HepG2 (cell line): ENCODE measurements around the gene LMOD1. TPM values are rescaled to one million over a fixed set of nuclear protein-coding genes. Genes with fewer than 3 reads are reported as not detected.
A peak's percentile ranks its signal among the peaks of the same experiment; 100 is the strongest.

Experiments
- ATAC-seq: fragments of 200-7000 bp; cut with Tn5 transposase; 3 replicates; pipeline ENCODE4 v1.9.1; 2020; ENCODE audit warnings: mild to moderate bottlenecking, moderate library complexity
- BruUV-seq: library from RNA; stranded (reverse); fragments of 400-500 nt; replicated peaks from 2 replicates; lab custom pipeline; 2021; lab: Mats Ljungman, UMichigan
- CTCF ChIA-PET: fragments of 300-600 bp; formaldehyde crosslinking; extraction: SDS; loops from one replicate; lab custom pipeline; 2021; ENCODE audit warnings: low total read pairs, inconsistent platforms, low intra/inter-chr PET ratio; lab: Yijun Ruan, JAX
- POLR2A ChIA-PET: fragments of 350-600 bp; sonication (Branson Sonifier 250); formaldehyde crosslinking; loops from one replicate; lab custom pipeline; 2020; ENCODE audit warnings: antibody characterized with exemption, inconsistent platforms; lab: Yijun Ruan, JAX
- DNase-seq: peaks from one replicate; pipeline ENCODE4 v3.0.0-alpha.2; 2015; ENCODE audit warnings: low spot score
- FAIRE-seq: peaks from 3 replicates; lab custom pipeline; 2011; peaks lifted over from hg19 to GRCh38; lab: Jason Lieb, UNC
- H2AFZ ChIP-seq: one replicate; pipeline ENCODE4 v1.6.1; 2011; ENCODE audit warnings: low read length, inconsistent platforms
- H3K27ac ChIP-seq: fragments of 300-600 bp; 3 replicates; pipeline ENCODE4 v1.8.0; 2011; ENCODE audit warnings: mixed run types, mild to moderate bottlenecking, mixed read lengths, low read length, inconsistent platforms; ENCODE audit not compliant: insufficient read depth; ENCODE audit errors: extremely low read length
- H3K27me3 ChIP-seq, 2 experiments: fragments of 200-600 bp in 1 of 2; 2 replicates in 1 of 2; 3 replicates in 1 of 2; pipeline versions ENCODE4 v1.6.0 to v1.8.0; 2011; ENCODE audit warnings: low read length in 2 of 2, mild to moderate bottlenecking in 2 of 2, moderate library complexity in 2 of 2, inconsistent platforms in 1 of 2; ENCODE audit not compliant: insufficient read depth in 2 of 2, control insufficient read depth in 1 of 2
- H3K36me3 ChIP-seq, 2 experiments: fragments of 200-600 bp in 1 of 2; replicated peaks in 1 of 2; 2 replicates in 1 of 2; 3 replicates in 1 of 2; pipeline versions ENCODE4 v1.5.1 to v1.8.0; 2011; ENCODE audit warnings: low read length in 2 of 2, inconsistent platforms in 1 of 2; ENCODE audit not compliant: insufficient read depth in 2 of 2, control insufficient read depth in 1 of 2
- H3K4me1 ChIP-seq: 2 replicates; pipeline ENCODE4 v1.5.1; 2012; ENCODE audit warnings: low read length, inconsistent platforms; ENCODE audit not compliant: insufficient read depth
- H3K4me2 ChIP-seq: 2 replicates; pipeline ENCODE4 v1.6.0; 2011; ENCODE audit warnings: low read depth, low read length, inconsistent platforms
- H3K4me3 ChIP-seq, 3 experiments: fragments of 200-600 bp in 1 of 3; sonication (generic), shearing (Covaris generic) in 1 of 3; replicated peaks in 1 of 3; 2 replicates each; pipeline ENCODE4 v1.5.1; 2011 to 2016; ENCODE audit warnings: low read length in 3 of 3, inconsistent platforms in 2 of 3, low read depth in 2 of 3, mild to moderate bottlenecking in 2 of 3, control low read depth in 1 of 3, mixed read lengths in 1 of 3; ENCODE audit not compliant: insufficient read depth in 1 of 3
- H3K79me2 ChIP-seq: one replicate; pipeline ENCODE4 v1.6.1; 2011; ENCODE audit warnings: low read length, inconsistent platforms; ENCODE audit not compliant: insufficient read depth
- H3K9ac ChIP-seq: 2 replicates; pipeline ENCODE4 v1.6.0; 2011; ENCODE audit warnings: mild to moderate bottlenecking, low read depth, low read length, inconsistent platforms; ENCODE audit not compliant: insufficient read depth
- H3K9me3 ChIP-seq: 2 replicates; pipeline ENCODE4 v1.5.1; 2012; ENCODE audit warnings: mild to moderate bottlenecking, low read length
- H4K20me1 ChIP-seq: 2 replicates; pipeline ENCODE4 v1.6.0; 2011; ENCODE audit warnings: inconsistent platforms, mild to moderate bottlenecking, low read length, moderate library complexity; ENCODE audit not compliant: insufficient read depth
- ARID4A ChIP-seq: sonication (generic); formaldehyde crosslinking; IDR thresholded peaks from 2 replicates; pipeline ENCODE4 v1.5.0; 2020; ENCODE audit warnings: mild to moderate bottlenecking, missing genetic modification reagents, borderline replicate concordance
- ARNTL ChIP-seq: sonication (generic); formaldehyde crosslinking; IDR thresholded peaks from 2 replicates; pipeline ENCODE4 v1.4.0; 2020; ENCODE audit warnings: mild to moderate bottlenecking, missing genetic modification reagents
- ETS1 ChIP-seq: sonication (generic); formaldehyde crosslinking; IDR thresholded peaks from 2 replicates; pipeline ENCODE4 v1.4.0; 2020; ENCODE audit warnings: missing genetic modification reagents
- FIP1L1 ChIP-seq: fragments of 200-400 bp; formaldehyde crosslinking; IDR thresholded peaks from 2 replicates; pipeline ENCODE4 v1.6.1; 2018; ENCODE audit warnings: low read depth, mild to moderate bottlenecking, low read length, moderate library complexity, borderline replicate concordance; ENCODE audit not compliant: insufficient read depth
- SP4 ChIP-seq: sonication (generic); formaldehyde crosslinking; IDR thresholded peaks from 2 replicates; pipeline ENCODE4 v1.8.1; 2023; ENCODE audit warnings: mild to moderate bottlenecking, missing genetic modification reagents
- ZFP1 ChIP-seq: IDR thresholded peaks from 2 replicates; pipeline ENCODE4 v1.6.1; 2016
- ZFP91 ChIP-seq: sonication (generic); formaldehyde crosslinking; IDR thresholded peaks from 2 replicates; pipeline ENCODE4 v1.9.0; 2022; ENCODE audit warnings: missing genetic modification reagents, mild to moderate bottlenecking, borderline replicate concordance
- ZNF3 ChIP-seq: IDR thresholded peaks from 2 replicates; pipeline ENCODE4 v1.7.0; 2017; ENCODE audit warnings: inconsistent platforms
- WGBS: methylation state at CpG from one replicate; pipeline ENCODE4 v1.1.6; 2017; ENCODE audit warnings: low lambda C conversion rate; 5-methylcytosine and 5-hydroxymethylcytosine counted together
- in situ Hi-C: cut with HindIII; loops from 2 replicates; pipeline ENCODE4 v1.10.0; 2017; ENCODE audit warnings: low pct_unique_long_range_greater_than_20kb; ENCODE audit not compliant: extremely low pct_ligation_motif_present
- intact Hi-C: fragments of 100-400 bp; cut with micrococcal nuclease; formaldehyde crosslinking; loops from one replicate; pipeline ENCODE4 v1.10.0; 2022; ENCODE audit not compliant: unreplicated experiment
- polyA plus RNA-seq, 8 experiments: library from polyadenylated mRNA; depleted of rRNA in 3 of 8; stranded (reverse) in 7 of 8; unstranded in 1 of 8; fragments of >200 nt; fragmentation: Illumina TruSeq in 4 of 8; extraction: Trizol in 4 of 8; gene quantifications; 2 replicates each; pipeline versions ENCODE4 v1.2.1 to v1.2.3, GENCODE V29; 2011 to 2016; ENCODE audit warnings: low read depth in 4 of 8, missing spikeins in 1 of 8, mixed read lengths in 1 of 8; ENCODE audit not compliant: insufficient read depth in 1 of 8
- total RNA-seq, 5 experiments: library from RNA; depleted of rRNA; stranded (reverse); fragments of >200 nt; fragmentation: Illumina TruSeq; extraction: Trizol; gene quantifications; 2 replicates each; pipeline ENCODE4 v1.2.3, GENCODE V29; 2016; ENCODE audit warnings: low read depth in 1 of 5

Gene LMOD1
- total and polyA plus RNA-seq, 2 of the 13 experiments (the other 11 are each of a cell fraction or from before 2014, with no cell fraction given): not detected

GRCh38 chr1:201942129-201942495 is 4.2 kb downstream of the LMOD1 start:
- Histone ChIP-seq H3K4me1 (peaks cover 24% of the 10 kb centered on the region), H4K20me1 (no peaks in the 10 kb centered on the region), H3K4me3 (peak overlapping the region in 2 of 3 experiments; percentile 60 to 68; a peak in 4 of 6 replicates), H3K4me2 (peak overlapping the region; percentile 97), H3K9ac (peak overlapping the region; percentile 73; the same call in 1 of the 2 replicates), H3K79me2 (no peaks in the 10 kb centered on the region), H2AFZ (peak overlapping the region; percentile 49), H3K27ac (no peak overlapping the region), H3K9me3 (no peaks in the 10 kb centered on the region), H3K36me3 (no peaks in the 10 kb centered on the region), H3K27me3 (peaks cover 0 to 31% of the 10 kb centered on the region in 2 experiments; a peak in 3 of 5 replicates)
- ChIA-PET POLR2A (interaction anchor here (1.3 to 1.4 kb wide), 4 partner anchors 10 to 68 kb away, joined by 6 to 18 read pairs (median 7); partner anchors contain the start of genes ELF3, RNPEP and TIMM17A), CTCF (no interaction called here)
- intact Hi-C loops: no loop called here
- TF ChIP-seq ZFP91 (CRISPR knock-in tag): peak; percentile 10; the same call in 1 of the 2 replicates
- peak; percentile 94 for TF ChIP-seq ZNF3
- TF ChIP-seq SP4 (CRISPR knock-in tag): no peak
- FAIRE-seq (no peak), DNase-seq (no peak), ATAC-seq (no peak)
- BruUV-seq: no TSS peak
- in situ Hi-C loops: no loop called here
- 65% methylated on average over 1 of the region's 1 CpG for WGBS

- peak; percentile 49 for DNase-seq
- peak; percentile 63 for FAIRE-seq
- peak overlapping the region; percentile 97 for H3K4me2 ChIP-seq
- ChIA-PET CTCF (no interaction called here), POLR2A (interaction anchor here (1.3 to 1.4 kb wide), 4 partner anchors 10 to 69 kb away, joined by 6 to 18 read pairs (median 7); partner anchors contain the start of genes ELF3, RNPEP and TIMM17A)
- H2AFZ ChIP-seq: peak overlapping the region; percentile 49
- H3K9ac ChIP-seq: peak overlapping the region; percentile 73
- H3K27me3 ChIP-seq: peaks cover 0 to 26% of the 10 kb centered on the region in 2 experiments; a peak in 3 of 5 replicates
- H3K79me2 ChIP-seq: no peaks in the 10 kb centered on the region
- no peaks in the 10 kb centered on the region for H3K36me3 ChIP-seq
- ATAC-seq: peak; percentile 87
- in situ Hi-C loops (no loop called here), intact Hi-C loops (no loop called here)
- H3K27ac ChIP-seq: peak overlapping the region; percentile 43
- WGBS: 3% methylated on average over 6 of the region's 18 CpGs
- no peaks in the 10 kb centered on the region for H4K20me1 ChIP-seq
- H3K4me1 ChIP-seq: peaks cover 18% of the 10 kb centered on the region
- H3K4me3 ChIP-seq: peak overlapping the region; percentile 56 to 68 (median 60)
- no TSS peak for BruUV-seq
- H3K9me3 ChIP-seq: no peaks in the 10 kb centered on the region
- TF ChIP-seq ARNTL: no peak
- TF ChIP-seq ZFP1: no peak
- no peak for TF ChIP-seq FIP1L1
- TF ChIP-seq ETS1 (CRISPR knock-in tag): no peak
- peak; percentile 58; the same call in 1 of the 2 replicates for TF ChIP-seq ARID4A
Observed at GRCh38 chr1:201941420-201942128, 4.8 kb downstream of the LMOD1 start.
